A549 (cell line): ENCODE measurements around the gene MAMDC4.

Experiments
- CBX8 ChIP-seq: fragments of 200-600 bp; sonication (generic); IDR thresholded peaks from 2 replicates; pipeline ENCODE4 v1.6.1; 2016
- CTCF ChIP-seq: fragments of >200 bp; sonication (Bioruptor Twin); formaldehyde crosslinking; IDR thresholded peaks from 3 replicates; pipeline ENCODE4 v1.5.1; 2016
- EP300 ChIP-seq, 2 experiments: fragments of >200 bp; sonication (Bioruptor Twin); formaldehyde crosslinking; IDR thresholded peaks; 2 replicates in 1 of 2; 3 replicates in 1 of 2; pipeline ENCODE4 v1.6.1; 2016 to 2017
- KDM1A ChIP-seq: fragments of 200-600 bp; sonication (generic); IDR thresholded peaks from 2 replicates; pipeline ENCODE4 v1.6.1; 2016; ENCODE audit warnings: low read depth, mild to moderate bottlenecking
- POLR2A ChIP-seq: IDR thresholded peaks from 2 replicates; pipeline ENCODE4 v1.6.1; 2012; ENCODE audit warnings: mild to moderate bottlenecking, low read length
- REST ChIP-seq: fragments of 200-600 bp; sonication (generic); IDR thresholded peaks from 2 replicates; pipeline ENCODE4 v1.6.1; 2016; ENCODE audit warnings: antibody characterized with exemption, mild to moderate bottlenecking, moderate library complexity
- USF2 ChIP-seq: fragments of 450-650 bp; IDR thresholded peaks from 2 replicates; pipeline ENCODE4 v1.6.1; 2014; ENCODE audit warnings: antibody characterized with exemption
- TF ChIP-seq, protein P1 (sequence below): IDR thresholded peaks from 2 replicates; pipeline ENCODE4 v1.6.1; 2012

- TF ChIP-seq USF2 = no peak
- no peak for TF ChIP-seq CBX8
- TF ChIP-seq, protein P1, sequence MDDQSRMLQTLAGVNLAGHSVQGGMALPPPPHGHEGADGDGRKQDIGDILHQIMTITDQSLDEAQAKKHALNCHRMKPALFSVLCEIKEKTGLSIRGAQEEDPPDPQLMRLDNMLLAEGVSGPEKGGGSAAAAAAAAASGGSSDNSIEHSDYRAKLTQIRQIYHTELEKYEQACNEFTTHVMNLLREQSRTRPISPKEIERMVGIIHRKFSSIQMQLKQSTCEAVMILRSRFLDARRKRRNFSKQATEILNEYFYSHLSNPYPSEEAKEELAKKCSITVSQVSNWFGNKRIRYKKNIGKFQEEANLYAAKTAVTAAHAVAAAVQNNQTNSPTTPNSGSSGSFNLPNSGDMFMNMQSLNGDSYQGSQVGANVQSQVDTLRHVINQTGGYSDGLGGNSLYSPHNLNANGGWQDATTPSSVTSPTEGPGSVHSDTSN = no peak
- no peak for TF ChIP-seq POLR2A
- TF ChIP-seq KDM1A = no peak
- no peak for TF ChIP-seq CTCF
- TF ChIP-seq EP300 (IDR thresholded peaks at IDR 0.05) = no peak
- no peak for TF ChIP-seq REST
Observed at GRCh38 chr9:136814725-136815421, 37.3 kb upstream of the MAMDC4 start.
